ENCODE data around the gene NRXN3. TPM values are rescaled to one million over a fixed set of nuclear protein-coding genes. Genes with fewer than 3 reads are reported as not detected.

NRXN3 gene
- total and polyA plus RNA-seq, 8 donors = 0.29 to 41.1 (median 9.1) TPM

GRCh38 chr14:79802093-79802492, 1631.9 kb downstream of the NRXN3 start:
- DNase-seq = peak in 1 of 2 donors; percentile 23
- intact Hi-C loops (cut with DNase I; ENCODE audit: low total_unique reads) = no loop called here
- Histone ChIP-seq H3K4me3 (no peak overlapping the region), H3K27ac (no peak overlapping the region), H3K27me3 (no peaks in the 10 kb centered on the region), H3K9me3 (no peaks in the 10 kb centered on the region), H3K4me1 (no peaks in the 10 kb centered on the region), H3K36me3 (no peaks in the 10 kb centered on the region)
- TF ChIP-seq POLR2A (IDR thresholded peaks at IDR 0.05) = no peak
- TF ChIP-seq POLR2AphosphoS5 (IDR thresholded peaks at IDR 0.05) = no peak
- no peak for TF ChIP-seq EP300 (IDR thresholded peaks at IDR 0.05)
- no peak for TF ChIP-seq CTCF (IDR thresholded peaks at IDR 0.05)
- WGBS, 5 donors = 67 to 83% (median 79%) methylated on average over 1 of the region's 1 CpG

DNA sequence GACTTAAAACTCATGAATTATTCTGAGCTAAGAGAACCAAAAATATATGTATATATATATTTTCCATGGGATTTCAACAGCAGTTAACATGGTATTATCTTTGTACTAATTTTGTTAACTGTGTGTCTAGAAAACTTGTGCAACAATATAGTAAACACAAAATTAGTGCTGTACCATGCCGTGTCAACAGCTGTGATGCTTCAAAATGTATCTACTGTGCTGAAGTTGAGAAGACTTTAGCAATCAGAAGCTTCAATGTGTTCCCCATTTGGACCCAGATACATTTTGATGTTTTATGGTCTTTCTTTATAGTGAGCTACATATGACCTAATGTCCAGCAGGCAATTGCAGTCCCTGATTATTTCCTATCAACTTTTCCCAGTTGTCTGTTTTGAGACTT, 1635.5 kb downstream of the NRXN3 start:
- Histone ChIP-seq H3K27ac (no peak overlapping the region), H3K36me3 (no peaks in the 10 kb centered on the region), H3K27me3 (no peaks in the 10 kb centered on the region), H3K9me3 (no peaks in the 10 kb centered on the region), H3K4me1 (no peaks in the 10 kb centered on the region), H3K4me3 (no peak overlapping the region)
- intact Hi-C loops (cut with DNase I; ENCODE audit: low total_unique reads) = no loop called here
- no peak for DNase-seq
- 72 to 80% (median 79%) methylated on average over 1 of the region's 1 CpG for WGBS, 5 donors
- TF ChIP-seq EP300 (IDR thresholded peaks at IDR 0.05) = no peak
- TF ChIP-seq CTCF (IDR thresholded peaks at IDR 0.05) = no peak
- TF ChIP-seq POLR2AphosphoS5 (IDR thresholded peaks at IDR 0.05) = no peak
- no peak for TF ChIP-seq POLR2A (IDR thresholded peaks at IDR 0.05)

DNA sequence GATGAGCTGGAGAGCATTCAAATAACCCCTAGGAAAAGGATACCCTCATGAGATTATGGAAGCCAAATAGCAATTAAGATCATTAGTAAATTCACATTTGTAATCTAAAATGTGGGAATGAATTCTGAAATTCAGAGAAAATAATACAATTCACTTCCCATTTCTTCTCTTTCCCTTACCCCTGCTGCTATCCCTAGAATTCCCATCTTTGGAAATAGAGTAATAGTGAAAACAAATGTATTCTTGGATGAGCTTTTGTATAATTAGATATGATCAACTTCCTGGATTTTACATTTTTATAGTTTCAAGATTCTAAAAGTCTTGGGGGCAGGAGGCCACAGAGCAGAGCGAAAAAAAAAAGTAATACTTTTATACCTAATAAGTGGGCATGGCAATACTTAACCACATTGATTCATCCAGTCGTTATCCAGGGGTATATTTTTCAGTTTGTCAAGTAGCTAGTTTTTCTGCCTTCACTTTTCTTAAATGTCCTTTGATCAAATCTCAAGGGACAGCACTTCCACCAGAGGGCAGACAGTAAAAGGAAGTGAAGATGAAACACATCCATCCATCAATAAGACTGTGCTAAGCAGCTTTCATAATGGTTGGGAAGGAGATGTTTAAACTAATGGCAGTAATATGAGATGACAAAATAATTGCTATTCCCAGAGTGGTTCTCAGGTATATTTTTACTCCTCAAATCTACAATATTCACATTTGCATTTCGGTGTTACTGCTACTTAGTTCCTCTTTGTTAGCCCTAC, 1639.9 kb downstream of the NRXN3 start:
- no peaks in the 10 kb centered on the region for H3K27me3 ChIP-seq
- no peaks in the 10 kb centered on the region for H3K9me3 ChIP-seq
- intact Hi-C loops (cut with DNase I; ENCODE audit: low total_unique reads) = no loop called here
- TF ChIP-seq EP300 (IDR thresholded peaks at IDR 0.05) (no peak), POLR2AphosphoS5 (IDR thresholded peaks at IDR 0.05) (no peak), CTCF (IDR thresholded peaks at IDR 0.05) (no peak), POLR2A (IDR thresholded peaks at IDR 0.05) (no peak)
- no peaks in the 10 kb centered on the region for H3K36me3 ChIP-seq
- no peak overlapping the region for H3K4me3 ChIP-seq
- no peak overlapping the region for H3K27ac ChIP-seq
- no peak for DNase-seq
- no peaks in the 10 kb centered on the region for H3K4me1 ChIP-seq
- 64 to 79% (median 74%) methylated on average over 3 of the region's 3 CpGs for WGBS, 5 donors

DNA sequence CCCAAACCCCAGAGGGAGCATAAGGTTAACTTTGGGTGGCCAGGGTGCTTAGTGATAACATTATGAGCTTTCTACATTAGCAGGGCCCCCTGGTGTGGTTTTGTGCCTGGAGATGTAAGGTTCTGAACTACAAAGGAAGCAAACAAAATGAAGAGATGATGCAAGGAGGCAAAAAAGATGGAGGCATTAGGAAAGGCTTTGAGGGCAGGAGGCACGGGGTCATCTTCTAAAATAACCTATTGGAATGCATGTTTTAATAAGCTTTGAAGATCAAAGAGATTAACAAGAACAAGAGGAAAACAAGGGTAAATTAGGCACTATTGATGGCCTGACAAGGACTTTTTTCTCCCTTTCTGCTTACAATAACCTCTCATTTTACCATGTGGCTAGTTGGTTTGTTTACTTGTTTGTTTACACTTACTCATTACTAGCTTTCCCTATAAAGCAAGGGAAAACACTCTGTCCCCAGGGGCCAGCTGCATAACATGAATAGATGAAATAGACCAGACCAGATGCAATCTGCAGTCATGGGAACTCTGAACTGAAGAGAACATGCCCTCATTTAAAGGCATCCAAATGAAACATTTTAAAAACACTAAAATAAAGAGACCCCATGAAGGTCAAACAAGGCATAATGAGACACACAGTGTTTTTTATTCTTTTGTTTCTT, 1650.8 kb downstream of the NRXN3 start:
- intact Hi-C loops (cut with DNase I; ENCODE audit: low total_unique reads) = no loop called here
- no peaks in the 10 kb centered on the region for H3K36me3 ChIP-seq
- no peaks in the 10 kb centered on the region for H3K27me3 ChIP-seq
- no peak overlapping the region for H3K27ac ChIP-seq
- no peaks in the 10 kb centered on the region for H3K9me3 ChIP-seq
- WGBS, 5 donors = 26 to 42% (median 32%) methylated on average over 1 of the region's 1 CpG
- no peak overlapping the region for H3K4me3 ChIP-seq
- no peak for DNase-seq
- peaks cover 0 to 9% (median 0%) of the 10 kb centered on the region in 4 donors for H3K4me1 ChIP-seq
- TF ChIP-seq CTCF (IDR thresholded peaks at IDR 0.05) (no peak), EP300 (IDR thresholded peaks at IDR 0.05) (no peak), POLR2A (IDR thresholded peaks at IDR 0.05) (no peak), POLR2AphosphoS5 (IDR thresholded peaks at IDR 0.05) (no peak)

Measured in stomach (tissue), 9 donors.